SK-N-DZ (cell line): ENCODE data around the gene MIF4GD. TPM values are rescaled to one million over a fixed set of nuclear protein-coding genes. Genes with fewer than 3 reads are reported as not detected.
"Not testable (repeated sequence)": the region's sequence is repeated elsewhere in the genome, so short reads cannot be mapped to it uniquely, and the experiment has no call there.

Source experiments
- DNase-seq: peaks from one replicate; pipeline ENCODE4 v3.0.0-alpha.2; 2015; ENCODE audit warnings: low spot score
- polyA plus RNA-seq, 2 experiments: library from polyadenylated mRNA; depleted of rRNA; stranded (reverse); fragments of >200 nt; gene quantifications; 2 replicates each; pipeline ENCODE4 v1.2.3, GENCODE V29; 2014

The MIF4GD gene, protein sequence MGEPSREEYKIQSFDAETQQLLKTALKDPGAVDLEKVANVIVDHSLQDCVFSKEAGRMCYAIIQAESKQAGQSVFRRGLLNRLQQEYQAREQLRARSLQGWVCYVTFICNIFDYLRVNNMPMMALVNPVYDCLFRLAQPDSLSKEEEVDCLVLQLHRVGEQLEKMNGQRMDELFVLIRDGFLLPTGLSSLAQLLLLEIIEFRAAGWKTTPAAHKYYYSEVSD
- polyA plus RNA-seq (2014; cell fraction: cytosol; rRNA removed): 31.4 and 37.6 TPM in 2 replicates
- 26.0 and 29.8 TPM in 2 replicates for polyA plus RNA-seq (2014; cell fraction: nucleus; rRNA removed)

DNA sequence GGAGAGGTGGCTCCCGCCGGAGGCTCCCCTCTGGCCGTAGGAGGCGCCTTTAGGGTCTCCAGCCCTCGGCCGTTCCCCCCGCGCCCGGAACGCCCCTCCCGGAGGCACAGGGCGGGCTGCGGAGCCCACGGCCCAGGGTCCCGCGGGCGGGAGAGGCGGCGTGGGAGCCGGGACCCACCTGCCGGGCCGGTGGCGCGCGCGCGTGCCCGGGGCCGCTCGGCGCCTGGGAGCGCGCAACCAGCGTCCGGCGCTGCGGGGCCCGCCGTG is at the start of gene MIF4GD:
Gene MIF4GD, minus strand, starts transcription at position 266 of the 267 bp plus-strand sequence. CDS start 1,036 bp downstream, outside the sequence.
- no peak for DNase-seq

DNA sequence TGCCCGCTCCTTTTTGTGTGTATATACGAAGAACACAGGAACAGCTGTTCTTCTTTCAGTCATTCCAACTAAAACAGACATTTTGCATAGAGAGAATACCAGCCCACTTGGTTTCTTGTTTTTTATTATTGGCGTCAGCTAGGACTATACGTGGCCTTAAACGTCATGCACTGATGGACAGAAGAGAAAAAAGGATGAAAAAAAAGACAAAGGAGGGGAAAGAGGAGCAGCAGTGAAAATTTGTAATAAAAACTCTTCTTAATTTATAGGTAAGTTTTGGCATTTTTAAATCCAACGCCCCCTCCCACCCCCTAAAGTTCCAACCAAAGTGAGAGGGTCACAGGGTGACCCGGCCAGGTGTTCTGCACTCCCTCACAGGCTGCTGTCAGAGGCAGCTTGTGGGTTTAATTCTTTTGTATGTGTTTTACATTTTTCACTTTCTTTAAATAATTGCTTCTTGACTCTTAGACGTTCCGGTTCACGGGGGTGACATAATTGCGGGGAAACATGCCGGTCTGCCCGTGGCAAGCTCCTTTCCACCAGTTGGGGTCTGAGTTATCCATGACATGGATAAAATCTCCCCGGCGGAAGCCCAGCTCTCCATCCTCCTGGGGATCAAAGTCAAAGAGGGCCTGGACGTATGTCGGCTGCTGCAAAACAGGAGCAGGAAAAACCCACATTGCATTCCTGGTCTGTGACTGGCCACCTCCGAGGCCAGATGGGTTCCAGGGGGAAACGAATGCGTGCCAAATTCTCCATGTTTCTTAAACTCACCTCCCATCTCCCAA is 49.1 kb upstream of the MIF4GD start:
- no peak for DNase-seq

DNA sequence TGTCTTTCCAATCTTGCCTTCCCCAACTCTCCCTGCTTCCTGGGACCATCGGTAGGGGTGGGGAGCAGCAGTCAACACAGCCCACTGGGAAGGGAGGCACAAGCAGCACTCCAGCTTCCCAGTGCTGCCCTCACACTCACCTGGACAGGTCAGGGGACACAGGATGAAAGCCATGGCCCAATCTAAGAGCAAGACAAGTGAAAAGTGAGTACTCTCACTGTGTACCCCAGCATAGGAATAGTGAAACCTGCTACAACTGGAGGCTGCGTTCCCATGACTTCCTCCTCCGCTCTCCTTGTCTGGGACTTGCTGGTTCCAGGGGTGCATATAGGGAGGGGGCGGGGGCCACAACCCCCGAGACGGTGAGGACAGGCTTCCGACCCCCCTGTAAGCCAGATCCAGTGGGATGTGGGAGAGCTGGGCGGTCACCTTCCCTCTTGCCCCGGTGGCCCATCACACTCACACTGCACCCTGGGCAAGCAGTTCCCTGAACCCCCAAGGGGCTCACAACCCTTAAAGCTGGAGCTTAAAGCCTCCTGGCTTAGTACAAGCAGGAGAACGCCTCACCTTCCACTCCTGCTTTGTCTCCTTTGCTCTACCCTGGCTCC is 47.7 kb upstream of the MIF4GD start:
- no peak for DNase-seq

DNA sequence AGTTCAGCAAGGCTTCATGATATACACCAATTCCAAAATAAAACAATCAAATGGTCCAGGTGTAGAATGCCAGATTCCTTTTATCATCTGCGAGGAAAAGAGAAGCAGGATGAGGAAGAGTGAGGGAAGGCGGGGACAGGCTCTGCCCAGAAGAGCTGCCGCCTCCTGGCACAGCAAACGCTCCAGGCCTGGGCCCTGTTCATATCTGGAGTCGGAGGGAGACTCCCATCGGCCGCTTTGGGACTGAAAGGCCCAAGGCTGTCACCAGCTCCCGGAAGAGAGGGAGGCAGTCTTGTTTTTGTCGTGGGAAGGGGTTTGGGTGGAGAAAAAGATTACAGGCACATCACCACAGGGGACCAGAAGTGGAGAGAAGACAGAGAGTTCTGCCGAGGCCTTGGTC is 47.2 kb upstream of the MIF4GD start:
- DNase-seq: no peak

DNA sequence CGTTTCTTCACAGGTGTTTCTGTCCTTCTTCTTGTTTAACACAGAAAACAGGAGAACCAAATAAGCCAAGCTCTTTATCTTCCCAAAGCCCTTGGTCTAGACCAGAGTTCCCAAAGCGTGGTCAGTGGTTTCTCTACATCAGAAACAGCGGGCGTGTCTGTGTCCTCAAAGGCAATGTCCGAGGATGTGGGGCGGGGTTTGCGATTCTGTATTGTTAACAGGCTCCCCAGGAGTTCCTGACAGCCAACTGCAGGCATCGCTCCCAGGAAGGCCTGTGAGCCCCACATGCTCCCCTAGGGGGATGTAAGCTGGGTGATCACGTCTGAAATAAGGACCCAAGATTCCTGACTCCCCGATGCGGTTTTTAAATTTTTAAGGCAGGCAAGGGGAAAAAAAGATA is 46.6 kb upstream of the MIF4GD start:
- DNase-seq: no peak

DNA sequence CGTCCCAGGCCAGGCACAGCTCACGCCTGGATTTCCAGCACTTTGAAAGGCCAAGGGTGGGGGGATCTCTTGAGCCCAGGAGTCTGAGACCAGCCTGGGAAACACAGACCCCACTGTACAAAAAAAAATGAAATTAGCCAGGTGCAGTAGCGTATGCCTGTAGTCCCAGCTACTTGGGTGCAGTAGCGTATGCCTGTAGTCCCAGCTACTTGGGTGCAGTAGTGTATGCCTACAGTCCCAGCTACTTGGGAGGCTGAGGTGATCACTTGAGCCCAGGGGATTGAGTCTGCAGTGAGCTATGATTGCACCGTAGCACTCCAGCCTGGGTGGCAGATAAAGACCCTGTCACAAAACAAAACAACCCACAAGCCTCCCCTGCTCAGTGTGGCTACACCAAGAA is 45.2 kb upstream of the MIF4GD start:
- DNase-seq: peak; percentile 33

DNA sequence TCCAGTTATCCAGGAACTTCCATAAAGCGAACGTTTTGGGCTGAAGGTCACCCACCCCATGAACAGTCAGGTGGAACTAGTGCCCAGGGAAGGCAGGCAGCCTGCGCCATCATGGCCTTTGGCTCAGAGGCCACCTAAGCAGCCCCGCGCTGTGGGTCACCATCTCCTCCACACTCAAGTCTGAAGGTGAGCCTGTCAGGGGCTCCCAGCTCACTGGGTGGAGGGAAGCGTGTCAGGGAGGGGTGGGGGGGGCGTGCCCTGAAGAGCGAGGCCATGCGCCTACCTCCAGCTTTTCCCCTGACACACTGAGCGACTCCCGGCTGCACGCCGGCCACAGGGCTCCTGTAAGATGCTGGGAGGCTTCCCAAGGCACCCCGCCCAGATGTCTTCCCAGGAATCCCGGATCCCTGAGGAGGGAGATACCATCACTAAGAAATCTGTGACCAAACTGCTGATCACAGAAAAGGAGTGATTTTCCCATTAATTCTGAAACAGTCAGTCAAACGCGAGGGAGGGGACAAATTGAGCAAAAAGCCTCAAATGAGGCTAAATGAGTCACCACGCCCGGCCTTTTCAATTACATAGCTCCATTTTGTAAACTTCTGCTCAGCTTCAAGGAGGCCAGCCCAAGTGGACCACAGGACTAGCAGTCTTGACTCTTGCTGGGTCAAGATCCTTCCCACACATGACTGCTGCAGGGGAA is 44.7 kb upstream of the MIF4GD start:
- no peak for DNase-seq

DNA sequence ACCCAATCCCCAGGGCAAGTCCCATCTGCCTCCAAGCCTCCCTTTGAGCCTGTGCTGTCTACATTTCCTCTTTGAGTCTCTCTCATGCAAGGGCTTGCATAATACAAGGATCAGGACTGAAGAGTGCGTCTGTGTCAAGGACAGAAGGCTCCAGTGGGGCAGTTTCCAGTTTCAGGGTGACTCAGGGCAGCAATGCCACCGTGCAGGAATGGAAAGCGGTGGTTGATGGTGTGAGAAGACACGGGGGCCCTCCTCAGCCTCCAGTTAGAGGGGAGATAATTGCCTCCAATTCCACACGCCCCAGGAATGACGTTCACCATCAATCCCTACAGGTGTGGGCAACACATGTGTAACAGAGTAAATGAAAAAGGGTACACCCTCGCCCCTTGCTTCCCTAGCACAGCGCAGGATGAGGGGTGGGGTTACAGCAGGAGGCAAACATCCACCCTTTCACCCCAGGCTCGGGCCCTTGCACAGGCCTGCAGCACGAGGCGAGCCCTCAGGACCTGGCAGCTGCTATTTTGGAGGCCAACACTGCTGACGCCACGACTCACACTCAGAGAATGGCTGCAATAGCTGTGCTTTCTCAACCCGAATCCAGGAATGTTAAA is 43.0 kb upstream of the MIF4GD start:
- DNase-seq: no peak

DNA sequence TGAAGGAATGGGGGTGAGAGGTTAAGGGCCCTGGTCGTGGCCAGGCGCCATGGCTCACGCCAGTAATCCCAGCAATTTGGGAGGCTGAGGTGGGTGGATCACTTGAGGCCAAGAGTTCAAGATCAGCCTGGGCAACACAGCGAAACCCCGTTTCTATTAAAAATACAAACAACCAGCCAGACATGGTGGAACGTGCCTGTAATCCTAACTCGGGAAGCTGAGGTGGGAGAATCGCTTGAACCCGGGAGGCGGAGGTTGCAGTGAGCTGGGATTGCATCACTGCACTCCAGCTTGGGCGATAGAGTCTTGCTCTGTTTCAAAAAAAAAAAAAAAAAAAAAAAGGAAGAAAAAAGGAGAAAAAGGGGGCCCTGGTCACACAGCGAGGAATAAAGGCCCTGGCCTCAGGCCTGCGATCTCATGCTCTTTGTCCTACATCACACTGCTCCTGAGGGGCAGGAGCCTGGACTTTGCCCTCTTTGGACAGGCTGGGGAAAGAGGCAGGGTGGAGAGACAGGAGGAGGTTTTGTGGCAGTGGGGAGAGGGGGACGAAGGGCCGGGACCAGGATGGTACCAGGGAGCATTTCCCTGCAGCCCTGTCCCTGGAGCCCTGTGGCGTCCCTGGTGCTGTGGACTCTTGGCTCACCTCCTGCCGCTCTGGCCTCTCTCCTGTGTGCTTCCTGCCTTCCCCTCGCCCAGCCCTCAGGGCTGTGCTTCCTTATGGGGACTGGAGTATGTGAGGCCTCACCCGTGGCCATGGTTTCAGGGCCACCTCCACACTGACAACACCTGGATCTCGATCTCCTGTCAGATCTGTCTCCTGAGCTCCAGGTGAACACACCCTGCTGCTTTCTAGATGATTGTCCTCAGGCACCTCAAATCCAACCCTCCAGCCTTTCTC is 38.0 kb upstream of the MIF4GD start:
- DNase-seq: no peak

DNA sequence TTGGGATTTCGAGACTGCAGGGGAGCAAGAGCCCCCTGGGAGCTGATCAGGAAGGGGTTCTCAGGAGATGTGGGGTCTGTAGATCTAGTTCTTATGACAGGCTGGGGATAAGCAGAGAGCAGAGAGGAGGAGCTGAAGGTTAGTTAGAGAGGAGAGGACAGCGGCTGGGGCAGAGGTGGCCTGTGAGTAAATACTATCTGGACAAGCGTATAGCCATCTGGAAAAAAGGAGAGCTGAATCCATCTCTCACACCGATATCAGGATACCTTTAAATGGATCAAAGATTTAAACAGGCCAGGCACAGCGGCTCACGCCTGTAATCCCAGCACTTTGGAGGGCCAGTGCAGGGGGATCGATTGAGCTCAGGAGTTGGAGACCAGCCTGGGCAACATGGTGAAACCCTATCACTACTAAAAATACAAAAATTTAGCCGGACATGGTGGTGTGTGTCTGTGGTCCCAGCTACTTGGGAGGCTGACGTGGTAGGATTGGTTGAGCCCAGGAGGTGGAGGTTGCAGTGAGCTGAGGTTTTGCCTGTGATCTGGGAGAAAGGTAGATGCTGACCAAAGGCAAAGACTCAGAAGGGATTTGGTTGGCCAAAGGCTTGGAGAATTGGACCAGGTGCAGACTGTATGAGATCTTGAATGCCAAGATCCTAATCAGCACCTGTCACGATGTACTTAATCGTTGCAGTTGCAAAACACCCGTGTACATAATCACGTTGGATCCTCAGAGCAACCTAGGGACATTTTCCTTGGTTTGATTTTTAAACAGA is 37.1 kb upstream of the MIF4GD start:
- DNase-seq: no peak

DNA sequence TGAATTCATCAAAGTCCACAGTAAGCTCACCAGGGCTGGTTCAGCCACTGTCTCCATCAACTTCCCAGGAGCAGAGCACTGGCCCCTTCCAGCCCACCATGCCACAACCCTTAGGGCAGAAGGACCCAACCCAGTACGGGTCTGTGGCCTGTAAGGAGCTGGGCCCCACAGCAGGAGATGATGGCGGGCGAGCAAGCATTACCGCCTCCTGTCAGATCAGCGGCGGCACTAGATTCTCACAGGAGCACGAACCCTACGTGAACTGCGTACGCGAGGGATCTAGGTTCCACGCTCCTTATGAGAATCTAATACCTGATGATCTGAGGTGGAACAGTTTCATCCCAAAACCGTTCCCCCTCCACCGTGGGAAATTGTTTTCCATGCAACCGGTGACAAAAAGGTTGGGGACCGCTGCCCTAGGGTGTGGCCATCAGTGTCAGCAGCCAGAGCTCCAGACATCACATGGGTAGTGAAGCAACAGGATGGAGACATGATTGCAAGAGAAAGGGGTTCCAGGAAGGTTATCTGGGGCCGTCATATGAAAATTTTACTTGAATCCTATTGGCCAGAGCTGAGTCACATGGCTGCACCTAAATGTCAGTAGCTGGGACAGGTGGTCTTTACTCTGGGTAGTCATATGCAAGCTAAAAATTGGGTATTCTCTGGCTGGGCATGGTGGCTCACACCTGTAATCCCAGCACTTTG is 30.6 kb upstream of the MIF4GD start:
- DNase-seq: no peak

DNA sequence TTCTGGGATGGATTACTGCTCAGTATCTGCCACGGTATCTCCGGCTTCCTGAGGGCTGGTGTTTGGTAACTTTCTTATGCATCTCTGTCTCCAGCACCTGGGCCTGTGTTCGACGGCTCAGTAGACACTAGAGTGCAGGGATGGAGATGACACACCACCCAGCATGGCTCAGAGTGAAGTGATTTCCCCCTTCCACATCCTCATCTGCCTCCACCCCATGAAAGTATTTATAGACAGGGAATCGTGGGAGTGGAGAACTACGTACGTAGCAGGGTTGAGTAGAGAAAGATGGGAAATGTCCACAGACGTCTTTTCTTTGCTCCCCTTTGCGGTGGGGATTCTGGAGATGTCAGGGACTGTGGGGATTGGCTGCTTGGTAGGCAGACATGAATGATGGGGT is 30.0 kb upstream of the MIF4GD start:
- no peak for DNase-seq

DNA sequence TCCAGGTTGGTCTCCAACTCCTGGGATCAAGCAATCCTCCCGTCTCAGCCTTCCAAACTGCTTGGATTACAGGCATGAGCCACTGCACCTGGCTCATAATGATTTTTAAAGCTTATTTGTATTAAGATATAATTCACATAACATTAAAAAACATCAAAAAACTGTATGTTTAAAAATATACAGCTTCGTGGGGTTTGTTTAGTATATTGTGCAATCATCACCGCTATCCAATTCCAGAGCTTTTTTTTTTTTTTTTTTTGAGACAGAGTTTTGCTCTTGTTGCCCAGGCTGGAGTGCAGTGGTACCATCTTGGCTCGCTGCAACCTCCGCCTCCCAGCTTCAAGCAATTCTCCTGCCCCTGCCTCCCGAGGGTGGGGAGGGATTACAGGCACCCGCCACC is 29.2 kb upstream of the MIF4GD start:
- DNase-seq: no peak

DNA sequence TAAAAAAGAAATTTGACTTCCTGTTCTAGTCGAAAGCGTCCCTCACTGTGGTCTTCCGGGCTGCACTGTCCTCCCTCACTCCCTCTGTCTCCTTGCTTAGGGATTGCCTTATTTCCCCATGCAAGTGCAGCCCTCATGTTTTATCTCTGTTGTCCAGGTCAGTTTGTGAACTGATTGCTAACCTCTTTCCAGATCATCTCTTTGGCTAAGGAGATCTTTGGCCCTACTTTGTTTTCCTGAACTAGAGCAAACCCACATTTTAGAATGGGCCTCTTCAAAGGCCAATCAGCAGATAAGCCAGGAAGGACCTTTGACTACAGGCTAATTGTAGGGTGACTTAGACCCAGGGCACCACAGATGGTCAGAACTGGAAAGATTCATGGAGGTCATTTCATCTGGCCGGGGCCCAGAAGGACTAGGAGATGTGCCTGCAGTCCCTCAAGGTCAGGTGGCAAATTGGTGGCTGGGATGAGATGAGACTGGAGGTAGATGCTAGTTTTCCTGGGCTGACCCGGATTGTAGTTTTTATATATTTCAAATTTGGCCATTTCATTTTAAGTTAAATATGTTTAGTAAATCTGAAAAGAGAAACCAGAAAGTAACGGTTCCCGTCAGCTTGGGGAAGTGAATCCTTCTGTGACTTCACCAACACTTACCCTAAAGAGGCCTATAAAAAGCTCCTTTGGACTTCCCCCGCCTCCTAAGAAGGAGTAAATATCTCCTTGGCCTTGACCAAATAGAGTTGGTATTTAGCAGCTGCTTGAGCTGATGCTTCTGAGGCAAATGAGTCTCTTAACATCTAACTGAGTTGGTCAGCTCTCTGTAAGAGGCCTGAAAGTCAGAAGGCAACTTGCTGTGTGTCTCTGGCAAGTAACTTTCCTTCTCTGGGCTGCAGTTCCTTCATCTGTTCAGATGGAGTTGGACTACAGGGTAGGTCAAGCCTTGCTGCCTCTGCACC is 24.4 kb upstream of the MIF4GD start:
- no peak for DNase-seq

DNA sequence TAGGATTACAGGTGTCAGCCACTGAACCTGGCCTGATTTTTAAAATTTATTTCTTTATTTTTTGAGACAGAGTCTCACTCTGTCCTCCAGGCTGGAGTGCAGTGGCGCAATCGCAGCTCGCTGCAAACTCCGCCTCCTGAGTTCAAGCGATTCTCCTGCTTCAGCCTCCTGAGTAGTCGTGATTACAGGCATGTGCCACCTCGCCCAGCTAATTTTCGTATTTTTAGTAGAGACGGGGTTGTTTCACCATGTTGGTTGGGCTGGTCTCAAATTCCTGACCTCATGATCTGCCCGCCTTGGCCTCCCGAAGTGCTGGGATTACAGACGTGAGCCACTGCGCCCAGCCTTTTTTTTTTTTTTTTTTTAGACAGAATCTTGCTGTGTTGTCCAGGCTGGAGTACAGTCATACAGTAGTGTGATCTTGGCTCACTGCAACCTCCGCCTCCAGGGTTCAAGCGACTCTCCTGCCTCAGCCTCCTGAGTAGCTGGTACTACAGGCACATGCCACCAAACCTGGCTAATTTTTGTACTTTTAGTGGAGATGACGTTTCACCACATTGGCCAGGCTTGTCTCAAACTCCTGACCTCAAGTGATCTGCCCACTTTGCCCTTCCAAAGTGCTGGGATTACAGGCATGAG is 21.9 kb upstream of the MIF4GD start:
- not testable (repeated sequence) for DNase-seq

DNA sequence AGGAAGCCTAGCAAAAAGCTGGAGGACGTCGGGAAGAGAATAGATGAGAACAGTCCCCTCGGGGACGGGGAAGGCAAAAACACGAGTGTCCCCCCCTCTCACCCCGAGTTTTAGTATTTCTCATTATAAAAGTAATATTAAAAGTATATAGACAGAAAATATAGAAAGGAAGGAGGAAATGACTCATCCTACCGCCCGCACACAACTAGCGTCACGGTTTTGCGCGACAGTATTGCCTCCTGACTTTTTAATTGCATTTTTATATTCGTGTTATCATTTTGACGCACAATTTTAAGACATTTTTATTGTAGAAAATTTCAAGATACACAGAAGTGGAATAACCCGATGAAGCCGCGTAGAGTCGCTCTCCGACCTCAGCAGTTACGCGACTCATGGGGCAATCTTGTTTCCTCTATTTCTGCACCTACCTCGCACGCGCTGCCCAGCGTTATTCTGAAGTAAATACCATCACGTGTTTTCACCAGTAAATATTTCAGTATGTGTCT is 18.9 kb upstream of the MIF4GD start:
- no peak for DNase-seq

DNA sequence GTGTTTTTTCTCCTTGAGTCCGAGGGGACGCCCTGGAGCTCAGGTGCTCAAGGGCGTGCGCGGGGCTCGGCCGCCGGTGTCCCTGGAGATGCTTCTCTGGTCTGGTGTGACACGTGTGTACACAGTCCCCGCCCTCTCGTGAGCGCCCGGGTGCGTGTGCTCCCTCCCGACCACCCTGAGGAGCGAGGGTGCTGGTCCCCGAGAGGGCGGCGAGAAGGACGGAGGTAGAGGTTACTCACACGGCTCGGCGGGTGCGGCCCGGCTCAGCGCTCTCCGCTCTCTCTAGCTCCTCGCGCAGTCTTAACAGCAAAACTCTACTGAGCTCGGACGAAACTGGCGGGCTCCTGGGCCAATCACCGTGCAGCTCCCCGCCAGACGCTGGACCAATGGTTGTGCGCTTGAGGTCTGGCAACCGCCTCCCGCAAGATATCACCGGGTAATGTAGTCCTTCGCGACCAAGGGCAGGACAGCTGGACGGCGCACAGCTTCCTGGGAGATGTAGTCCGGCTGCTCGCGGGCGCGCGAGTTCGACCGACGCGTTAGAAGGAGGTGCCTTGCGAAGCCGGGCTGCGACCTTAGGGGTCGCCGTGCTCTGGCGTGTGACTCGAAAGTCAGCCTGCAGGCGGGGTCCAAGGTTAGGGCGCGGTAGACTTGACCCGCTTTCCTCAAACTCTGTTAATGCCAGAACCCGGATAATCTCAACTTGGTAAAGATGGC is 18.2 kb upstream of the MIF4GD start, which contains the start of gene SLC25A19:
Gene SLC25A19, minus strand, starts transcription at position 319 of the 717 bp plus-strand sequence. CDS start 2,669 bp downstream, outside the sequence.
- peak; percentile 99 for DNase-seq
